ENCODE measurements around the gene RGN.
"Not testable (repeated sequence)": the region's sequence is repeated elsewhere in the genome, so short reads cannot be mapped to it uniquely, and the experiment has no call there.

Gene RGN

GRCh38 chrX:47078129-47079043 lies at the start of gene RGN:
Gene RGN (plus strand): TSS chrX:47078443. CDS start chrX:47081145, 2,702 bp downstream.
- DNase-seq (ENCODE audit: low spot score): no peak

GRCh38 chrX:47030339-47030738 lies 47.9 kb upstream of the RGN start:
- peak; percentile 87 for DNase-seq (ENCODE audit: low spot score)

DNA sequence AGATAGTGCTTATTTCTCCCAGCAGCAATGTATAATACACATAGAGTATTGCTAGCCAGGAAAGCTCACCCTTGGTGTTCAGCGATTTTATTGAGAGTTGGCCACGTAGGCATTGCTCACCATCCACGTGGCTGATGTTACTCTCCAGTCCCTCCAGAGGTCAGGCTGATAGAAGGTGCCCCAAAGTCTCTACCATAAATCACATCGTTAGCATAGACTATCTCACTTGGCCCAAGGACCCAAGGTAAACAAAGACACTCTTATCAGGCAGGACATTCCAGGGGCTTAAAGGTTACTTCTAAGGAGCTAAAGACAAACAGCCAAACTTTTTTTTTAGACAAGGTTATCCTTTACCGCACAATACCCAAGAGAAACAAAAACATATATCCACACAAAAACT lies 30.3 kb upstream of the RGN start:
- no peak for DNase-seq (ENCODE audit: low spot score)

DNA sequence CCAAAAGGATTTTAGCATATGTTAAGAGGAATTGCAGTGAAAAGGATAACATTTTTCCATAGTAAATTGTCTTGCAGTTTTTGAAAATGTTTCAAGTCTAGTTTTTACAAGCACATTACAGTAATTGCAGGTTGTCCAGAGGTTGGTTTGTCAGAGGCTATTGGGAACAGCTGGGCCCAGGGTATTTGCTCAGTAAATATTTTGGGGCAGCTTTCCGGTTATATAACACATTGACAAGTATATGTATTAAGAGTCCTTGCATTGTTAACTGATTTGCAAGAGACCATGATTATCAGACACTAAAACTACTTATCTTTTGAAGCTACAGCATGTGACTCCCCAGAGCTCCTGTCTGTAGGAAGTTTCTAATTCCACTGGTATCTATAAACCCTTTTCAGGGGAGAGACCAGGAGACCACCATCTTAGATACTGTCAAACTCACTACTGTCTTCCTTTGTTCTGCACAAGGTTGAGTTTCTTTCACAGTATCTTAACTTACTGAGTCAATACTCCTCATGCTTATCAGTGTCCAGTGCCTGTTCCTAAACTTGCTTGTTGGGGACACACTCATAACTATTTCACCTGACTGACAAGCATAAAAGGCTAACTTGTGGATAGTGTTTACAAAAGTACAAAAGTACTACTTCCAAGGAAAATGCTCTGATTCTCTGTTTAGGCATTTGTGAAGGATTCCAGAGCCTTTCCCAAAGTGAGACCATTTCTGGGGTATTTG lies 18.9 kb upstream of the RGN start:
- DNase-seq (ENCODE audit: low spot score): no peak

GRCh38 chrX:47060708-47061107 lies 17.5 kb upstream of the RGN start:
- DNase-seq (ENCODE audit: low spot score): no peak

DNA sequence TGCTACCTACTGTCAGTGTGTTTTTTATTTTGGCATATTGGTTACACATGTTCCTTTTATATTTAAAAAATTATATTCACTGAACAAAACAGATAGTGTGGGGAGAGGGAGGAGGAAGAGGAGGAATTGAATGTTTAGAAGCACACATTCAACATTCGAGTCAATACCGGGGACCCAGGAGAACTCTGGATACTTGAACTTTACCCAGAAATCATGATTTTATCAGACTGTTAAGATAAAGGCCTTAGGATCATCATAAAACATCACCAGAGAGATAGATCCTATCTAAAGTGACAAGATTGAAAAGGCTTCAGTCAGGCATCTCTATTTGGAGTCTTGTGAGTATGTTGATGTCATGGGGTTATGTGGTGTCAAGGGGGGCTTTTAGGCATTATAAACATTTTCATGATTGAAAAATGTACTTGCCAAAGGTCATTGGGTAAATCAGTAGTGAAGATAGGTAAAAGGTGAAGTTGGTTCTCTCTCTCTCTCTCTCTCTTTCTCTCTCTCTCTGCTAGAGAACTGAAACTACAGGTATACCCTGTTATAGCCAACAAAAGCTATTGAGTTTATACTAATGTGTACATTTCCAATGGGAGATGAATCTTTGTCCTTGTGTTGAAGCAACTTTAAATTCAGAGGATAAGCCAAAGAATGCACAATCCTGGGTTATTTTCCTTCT lies 16.9 kb upstream of the RGN start:
- DNase-seq (ENCODE audit: low spot score): no peak

- DNase-seq (ENCODE audit: low spot score): no peak
Measured at GRCh38 chrX:47063179-47063578, 15.1 kb upstream of the RGN start.

GRCh38 chrX:47068214-47068613 lies 10.0 kb upstream of the RGN start:
- no peak for DNase-seq (ENCODE audit: low spot score)

- no peak for DNase-seq (ENCODE audit: low spot score)
Measured at GRCh38 chrX:47068720-47069119, 9.5 kb upstream of the RGN start.

- no peak for DNase-seq (ENCODE audit: low spot score)
Measured at GRCh38 chrX:47080215-47080914, 2.1 kb downstream of the RGN start.

DNA sequence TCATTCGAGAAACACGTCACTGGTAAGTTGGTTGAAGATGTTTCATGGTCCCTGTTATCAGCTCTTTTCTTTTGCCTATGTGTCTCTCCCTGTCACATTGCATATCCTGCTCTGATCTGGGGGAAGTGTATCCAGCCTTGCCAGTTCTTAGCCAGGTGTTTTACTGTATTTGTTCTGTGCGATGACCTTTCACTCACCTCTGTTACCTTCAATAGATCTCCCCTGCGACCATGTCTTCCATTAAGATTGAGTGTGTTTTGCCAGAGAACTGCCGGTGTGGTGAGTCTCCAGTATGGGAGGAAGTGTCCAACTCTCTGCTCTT lies 2.6 kb downstream of the RGN start:
- DNase-seq (ENCODE audit: low spot score): no peak

GRCh38 chrX:47091149-47091775 lies 13.0 kb downstream of the RGN start:
- DNase-seq (ENCODE audit: low spot score): peak; percentile 77

DNA sequence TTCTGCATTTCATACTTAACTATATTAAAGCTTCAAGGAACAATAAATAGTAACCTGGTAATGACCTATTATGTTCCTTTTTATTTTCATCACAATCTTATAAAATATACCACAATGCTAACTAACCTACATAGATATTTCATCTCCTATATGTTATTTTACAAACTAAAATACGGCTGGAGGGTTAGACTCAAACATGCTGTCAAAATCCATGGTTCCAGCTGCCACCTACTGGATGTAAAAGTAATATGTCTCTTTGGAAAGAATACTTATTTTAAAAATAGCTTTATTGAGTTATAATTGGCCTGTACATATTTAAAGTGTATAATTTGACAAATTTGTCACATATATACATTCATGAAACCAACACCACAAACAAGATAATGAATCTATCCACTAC lies 15.0 kb downstream of the RGN start:
- peak; percentile 40 for DNase-seq (ENCODE audit: low spot score)

GRCh38 chrX:47093860-47094259 lies 15.6 kb downstream of the RGN start:
- no peak for DNase-seq (ENCODE audit: low spot score)

- DNase-seq (ENCODE audit: low spot score): no peak
Measured at GRCh38 chrX:47097018-47097417, 18.8 kb downstream of the RGN start.

GRCh38 chrX:47098338-47099094 lies 20.3 kb downstream of the RGN start:
- no peak for DNase-seq (ENCODE audit: low spot score)

GRCh38 chrX:47101206-47101605 lies 23.0 kb downstream of the RGN start:
- DNase-seq (ENCODE audit: low spot score): no peak

GRCh38 chrX:47110936-47111615 lies 32.8 kb downstream of the RGN start:
- not testable (repeated sequence) for DNase-seq (ENCODE audit: low spot score)

- DNase-seq (ENCODE audit: low spot score): no peak
Measured at GRCh38 chrX:47112316-47112954, 34.2 kb downstream of the RGN start.
